Superior temporal gyrus (tissue), 1 donor: Measurements from ENCODE around the gene RABL6.
A peak's percentile ranks its signal among the peaks of the same experiment; 100 is the strongest.
"Not testable (repeated sequence)": the region's sequence is repeated elsewhere in the genome, so short reads cannot be mapped to it uniquely, and the experiment has no call there.

Experiments
- DNase-seq: peaks from one replicate; pipeline ENCODE4 v3.0.0-alpha.2; 2016; ENCODE audit errors: extremely low spot score

Gene RABL6, protein sequence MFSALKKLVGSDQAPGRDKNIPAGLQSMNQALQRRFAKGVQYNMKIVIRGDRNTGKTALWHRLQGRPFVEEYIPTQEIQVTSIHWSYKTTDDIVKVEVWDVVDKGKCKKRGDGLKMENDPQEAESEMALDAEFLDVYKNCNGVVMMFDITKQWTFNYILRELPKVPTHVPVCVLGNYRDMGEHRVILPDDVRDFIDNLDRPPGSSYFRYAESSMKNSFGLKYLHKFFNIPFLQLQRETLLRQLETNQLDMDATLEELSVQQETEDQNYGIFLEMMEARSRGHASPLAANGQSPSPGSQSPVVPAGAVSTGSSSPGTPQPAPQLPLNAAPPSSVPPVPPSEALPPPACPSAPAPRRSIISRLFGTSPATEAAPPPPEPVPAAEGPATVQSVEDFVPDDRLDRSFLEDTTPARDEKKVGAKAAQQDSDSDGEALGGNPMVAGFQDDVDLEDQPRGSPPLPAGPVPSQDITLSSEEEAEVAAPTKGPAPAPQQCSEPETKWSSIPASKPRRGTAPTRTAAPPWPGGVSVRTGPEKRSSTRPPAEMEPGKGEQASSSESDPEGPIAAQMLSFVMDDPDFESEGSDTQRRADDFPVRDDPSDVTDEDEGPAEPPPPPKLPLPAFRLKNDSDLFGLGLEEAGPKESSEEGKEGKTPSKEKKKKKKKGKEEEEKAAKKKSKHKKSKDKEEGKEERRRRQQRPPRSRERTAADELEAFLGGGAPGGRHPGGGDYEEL

DNA sequence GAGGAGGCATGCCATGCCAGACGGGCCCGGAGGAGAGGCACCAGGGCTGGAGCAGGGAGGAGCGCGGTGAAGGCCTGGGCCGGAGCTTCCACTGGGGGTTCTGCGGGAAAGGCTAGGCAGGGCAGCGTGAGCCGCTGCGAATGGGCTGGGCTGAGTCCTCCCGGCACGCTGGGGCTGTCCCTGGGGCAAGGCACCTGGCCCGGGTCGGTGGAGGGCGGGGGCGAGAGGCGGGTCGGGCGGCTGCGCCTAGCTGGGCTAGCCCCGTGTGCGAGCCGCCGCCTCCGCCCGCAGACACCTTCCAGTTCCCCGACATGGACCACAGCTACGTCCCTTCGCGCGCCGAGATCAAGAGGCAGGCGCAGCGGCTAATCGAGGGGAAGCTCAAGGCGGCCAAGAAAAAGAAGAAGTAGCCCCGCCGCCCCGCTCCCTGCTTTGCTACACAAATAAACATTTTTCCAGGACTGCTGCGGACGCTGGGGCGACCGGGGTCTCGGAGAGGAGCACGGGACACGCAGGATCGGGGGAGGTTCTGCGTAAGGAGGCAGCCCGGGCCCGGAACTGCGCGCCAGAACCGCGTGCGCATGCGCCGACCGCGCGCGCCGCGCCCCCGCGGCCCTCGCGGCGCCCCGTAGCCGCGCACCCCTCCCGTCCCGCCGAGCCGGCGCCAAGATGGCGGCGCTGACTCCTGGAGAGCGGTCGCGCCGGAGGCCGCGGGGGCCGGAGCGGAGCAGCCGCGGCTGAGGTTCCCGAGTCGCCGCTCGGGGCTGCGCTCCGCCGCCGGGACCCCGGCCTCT is at the start of gene RABL6:
Gene RABL6, plus strand, starts transcription at position 668 of the 794 bp plus-strand sequence. CDS start 249 bp downstream, outside the sequence.
- peak; percentile 69 for DNase-seq

DNA sequence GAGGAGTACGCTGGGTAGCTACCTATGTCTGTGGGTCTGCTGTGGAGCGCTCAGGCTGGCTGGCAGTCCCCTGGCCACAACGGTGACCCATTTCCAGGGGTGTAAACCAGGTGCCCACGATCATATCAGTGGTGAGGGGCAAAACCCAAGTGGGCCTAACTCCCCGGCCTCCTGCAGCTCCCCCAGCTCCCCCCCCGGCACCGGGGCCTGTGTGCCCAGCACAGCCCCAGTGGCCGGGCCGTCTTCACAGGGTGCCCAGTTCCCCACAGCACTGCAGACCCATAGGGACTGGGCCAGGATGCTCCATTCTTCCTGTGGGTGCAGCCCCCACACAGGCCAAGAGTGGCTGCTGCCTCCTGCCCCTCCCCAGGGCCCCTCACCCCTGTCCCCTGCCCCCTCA is 48.7 kb upstream of the RABL6 start:
- no peak for DNase-seq

DNA sequence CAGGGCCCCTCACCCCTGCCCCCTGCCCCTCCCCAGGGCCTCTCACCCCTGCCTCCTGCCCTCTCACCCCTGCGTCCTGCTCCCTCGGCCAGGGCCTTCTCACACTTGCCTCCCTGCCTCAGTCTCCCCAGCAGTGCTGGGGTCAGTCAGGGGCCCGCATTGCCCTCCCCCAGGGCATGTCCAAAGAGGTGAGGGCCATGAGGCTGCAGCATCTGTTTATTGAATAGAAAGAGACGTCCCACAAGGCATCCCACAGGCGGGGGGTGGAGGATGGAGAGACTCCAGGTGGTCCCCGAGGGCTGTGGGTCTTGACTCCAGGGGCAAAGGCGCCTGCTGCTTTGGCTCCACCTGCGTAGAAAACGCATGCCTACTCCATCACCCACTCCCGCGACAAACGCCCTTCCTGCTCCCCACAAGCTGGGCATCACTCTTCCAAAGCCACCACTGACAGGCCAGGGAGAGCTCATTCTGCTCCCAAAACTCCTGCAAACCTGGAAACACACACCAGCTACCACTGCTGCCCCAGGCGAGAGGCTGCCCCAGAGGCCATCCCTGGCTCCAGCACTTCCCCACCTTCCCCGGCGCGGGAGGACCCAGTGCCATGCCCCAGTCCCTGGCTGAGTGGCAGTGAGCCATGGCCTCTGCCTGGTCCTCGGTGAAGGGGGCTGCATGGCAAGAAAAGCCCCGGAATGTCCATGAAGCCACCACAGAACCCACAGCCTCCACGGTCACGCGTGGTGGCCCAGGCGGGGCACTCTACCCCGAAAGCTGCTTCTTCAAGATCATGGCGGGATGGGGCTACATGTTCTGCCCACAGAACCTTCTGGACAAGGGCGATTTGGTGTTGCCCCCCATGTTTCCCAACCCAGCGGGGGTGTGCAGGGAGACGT is 48.1 kb upstream of the RABL6 start:
- DNase-seq: no peak

DNA sequence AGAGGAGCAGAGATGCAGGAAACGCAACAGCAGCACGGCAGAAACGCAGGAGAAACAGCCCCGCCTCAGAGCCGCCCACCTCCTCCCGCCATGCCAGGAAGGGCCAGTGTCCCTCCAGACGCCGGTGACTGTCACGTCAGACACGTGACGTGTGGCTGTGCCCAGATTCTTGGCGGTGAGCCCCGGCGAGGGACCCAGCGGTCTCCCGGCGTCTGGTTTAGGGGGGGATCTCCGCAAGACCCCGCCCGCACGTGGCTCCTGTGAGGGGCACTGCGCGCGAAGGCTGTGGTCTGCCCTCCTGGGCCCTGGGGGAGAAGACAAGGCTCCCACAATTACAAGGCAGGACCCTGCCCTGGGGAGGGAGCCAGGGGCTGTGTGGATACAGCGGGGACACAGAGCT is 47.3 kb upstream of the RABL6 start:
- no peak for DNase-seq

DNA sequence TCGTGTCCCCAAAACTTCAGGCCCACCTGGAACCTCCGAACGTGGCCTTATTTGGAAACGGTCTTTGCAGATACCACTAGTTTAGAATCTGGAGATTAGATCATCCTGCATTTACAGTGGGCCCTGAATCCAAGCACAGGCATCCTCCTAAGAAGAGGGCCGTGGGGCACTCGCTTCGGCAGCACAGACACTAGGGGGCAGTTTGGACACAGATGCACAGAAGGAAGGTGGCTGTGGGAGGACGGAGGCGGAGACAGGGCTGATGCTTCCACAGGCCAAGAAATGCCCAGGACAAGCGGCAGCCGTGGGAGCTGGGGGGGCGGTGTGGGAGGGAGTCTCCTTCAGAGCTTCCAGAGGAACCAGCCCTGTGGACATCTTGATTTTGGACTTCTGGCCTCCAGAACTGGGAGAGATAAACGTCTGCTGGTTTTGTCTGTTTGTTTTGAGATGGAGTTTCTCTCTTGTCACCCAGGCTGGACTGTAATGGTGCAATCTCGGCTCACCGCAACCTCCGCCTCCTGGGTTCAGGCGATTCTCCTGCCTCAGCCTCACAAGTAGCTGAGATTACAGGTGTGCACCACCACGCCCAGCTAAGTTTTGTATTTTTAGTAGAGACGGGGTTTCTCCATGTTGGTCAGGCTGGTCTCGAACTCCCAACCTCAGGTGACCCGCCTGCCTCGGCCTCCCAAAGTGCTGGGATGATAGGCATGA is 46.8 kb upstream of the RABL6 start:
- peak; percentile 73 for DNase-seq

DNA sequence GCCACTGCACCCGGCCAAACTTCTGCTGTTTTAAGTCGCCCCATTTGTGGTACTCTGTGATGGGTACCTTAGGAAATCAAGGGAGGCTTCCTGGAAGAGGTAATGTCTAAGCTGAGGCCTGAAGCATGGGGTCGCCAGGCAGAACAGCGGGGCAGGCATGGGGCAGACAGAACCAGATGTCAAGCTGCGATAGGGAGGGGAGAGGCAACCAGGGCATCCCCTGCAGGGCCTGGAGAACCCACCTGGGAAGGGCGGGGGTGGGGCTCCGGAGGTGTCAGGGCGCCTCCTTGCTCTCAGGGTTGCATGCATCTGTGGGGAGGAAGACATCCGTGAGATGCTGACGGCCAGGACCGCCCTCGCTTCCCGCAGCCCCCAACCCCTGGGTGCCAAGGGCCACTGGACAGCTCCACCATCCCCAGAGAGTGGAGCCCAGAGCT is 46.2 kb upstream of the RABL6 start:
- no peak for DNase-seq

DNA sequence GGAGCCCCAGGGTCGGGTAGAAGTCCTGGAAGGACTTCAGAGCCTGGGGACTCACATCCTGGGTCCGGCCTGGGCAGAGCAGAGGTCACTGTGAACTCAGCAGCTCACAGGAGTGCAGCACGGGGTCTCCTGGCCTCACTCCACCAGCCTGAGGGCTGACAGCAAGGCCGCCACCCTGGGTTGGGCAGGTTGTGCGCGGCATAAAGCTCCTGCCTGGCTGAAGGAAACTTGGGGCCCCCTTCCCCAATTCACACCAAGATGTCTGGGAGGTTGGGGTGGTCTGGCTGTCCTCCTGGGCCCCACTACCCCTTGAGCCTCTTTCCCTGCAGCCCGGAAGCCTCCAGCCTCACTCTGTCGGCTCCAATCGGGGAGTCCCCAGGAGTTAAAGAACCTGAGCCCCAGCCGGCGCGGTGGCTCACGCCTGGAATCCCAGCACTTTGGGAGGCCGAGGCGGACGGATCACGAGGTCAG is 45.5 kb upstream of the RABL6 start:
- no peak for DNase-seq

DNA sequence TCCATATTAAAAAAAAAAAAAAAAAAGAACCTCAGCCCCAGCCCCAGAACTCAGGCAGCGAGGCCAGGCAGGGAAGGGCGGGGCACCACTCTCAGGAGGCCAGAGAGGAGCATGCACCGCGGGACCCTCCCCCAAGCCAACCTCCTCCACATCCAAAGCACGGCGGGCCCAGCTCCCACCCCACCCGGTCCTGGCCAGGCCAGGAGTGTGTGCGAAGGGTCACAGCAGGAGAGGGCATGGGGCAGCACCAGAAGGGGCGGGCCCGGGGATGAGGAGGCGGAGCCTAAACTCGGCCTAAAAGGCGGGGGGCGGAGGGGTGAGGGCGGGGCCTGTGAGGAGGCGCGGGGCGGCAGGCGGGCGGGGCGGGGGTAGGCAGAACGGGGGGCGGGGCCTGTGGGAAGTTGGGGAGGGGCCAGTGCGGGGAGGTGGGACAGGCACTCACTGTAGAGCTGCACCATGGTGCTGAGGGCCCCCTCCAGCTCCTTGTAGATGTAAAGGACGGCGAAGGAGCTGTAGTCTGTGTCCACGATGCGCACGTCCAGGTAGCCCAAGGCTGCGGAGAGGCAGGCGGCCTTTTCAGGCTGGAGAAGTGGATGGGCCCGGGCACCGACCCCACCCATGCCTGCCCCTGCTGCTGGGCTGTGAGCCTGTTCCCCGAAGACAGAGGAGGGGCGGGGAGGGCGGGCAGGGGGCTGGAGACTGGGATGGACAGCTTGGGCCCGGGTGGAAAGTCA is 44.7 kb upstream of the RABL6 start:
- no peak for DNase-seq

DNA sequence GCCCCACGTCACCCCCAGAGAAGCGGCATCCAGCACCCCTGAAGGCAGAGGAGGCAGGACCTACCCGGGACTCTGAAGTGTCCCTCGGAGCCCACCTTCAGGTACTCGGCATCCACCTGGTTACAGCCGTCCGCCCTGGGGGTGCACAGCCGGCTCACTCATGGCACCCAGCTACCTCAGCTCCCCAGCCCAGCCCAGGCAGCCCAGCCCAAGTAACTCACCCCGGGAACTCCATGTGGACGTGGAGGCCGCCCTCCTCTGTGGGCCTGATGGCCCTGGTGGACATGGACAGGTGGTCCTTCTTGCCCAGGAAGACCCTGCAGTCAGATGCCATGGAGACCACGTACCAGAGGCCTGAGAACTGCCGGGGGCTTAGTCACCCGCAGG is 44.1 kb upstream of the RABL6 start:
- DNase-seq: no peak

DNA sequence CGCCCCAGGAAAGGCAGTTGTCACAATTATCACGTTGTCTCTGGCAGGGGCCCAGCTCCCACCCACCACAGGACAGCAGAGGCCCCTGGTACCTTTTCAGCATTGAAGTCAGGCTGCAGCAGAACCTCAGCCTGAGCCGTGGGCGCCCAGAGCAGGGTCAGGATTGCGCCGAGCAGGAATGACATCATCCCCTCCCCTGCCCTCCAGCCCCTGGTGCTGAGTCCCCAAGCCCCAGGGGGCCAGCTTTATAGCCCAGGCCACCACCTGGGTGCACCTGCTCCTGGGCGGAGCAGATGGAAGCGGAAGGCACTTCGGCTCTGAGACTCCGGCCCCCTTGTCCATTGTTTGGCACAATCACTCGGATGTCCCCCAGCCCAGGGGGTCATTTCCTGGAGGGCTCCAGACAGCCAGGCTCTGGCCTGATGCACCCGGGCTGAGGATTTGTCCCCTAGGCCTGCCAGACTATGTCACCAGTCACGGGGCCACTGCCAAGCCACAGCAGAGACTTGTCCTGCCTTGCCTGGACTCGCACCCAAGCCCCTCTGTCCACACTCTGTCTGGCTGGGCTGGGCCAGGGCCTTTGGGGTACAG is 43.4 kb upstream of the RABL6 start, which contains the start of gene LCN15:
Gene LCN15, minus strand, starts transcription at position 218 of the 591 bp plus-strand sequence. Its CDS starts 30 bp downstream, at position 188.
- no peak for DNase-seq

DNA sequence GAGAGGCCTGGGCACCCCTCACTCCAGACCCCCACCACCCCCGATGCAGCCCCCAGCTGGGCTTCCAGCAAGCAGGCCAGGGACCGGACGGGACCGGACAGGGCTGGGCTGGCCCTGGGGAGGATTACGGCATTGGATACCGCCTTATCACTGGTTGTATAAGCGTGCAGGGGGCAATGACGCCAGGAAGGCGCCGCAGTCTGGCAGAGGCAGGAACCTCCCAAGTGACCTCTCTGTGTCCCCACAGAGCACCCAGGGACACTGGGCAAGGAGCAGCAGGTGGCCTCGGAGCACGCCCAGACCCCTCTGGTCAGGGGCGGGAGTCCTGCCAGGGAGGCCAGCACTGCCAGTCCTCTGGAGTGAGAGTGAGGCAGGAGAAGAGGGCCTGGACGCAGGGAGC is 42.7 kb upstream of the RABL6 start:
- no peak for DNase-seq

DNA sequence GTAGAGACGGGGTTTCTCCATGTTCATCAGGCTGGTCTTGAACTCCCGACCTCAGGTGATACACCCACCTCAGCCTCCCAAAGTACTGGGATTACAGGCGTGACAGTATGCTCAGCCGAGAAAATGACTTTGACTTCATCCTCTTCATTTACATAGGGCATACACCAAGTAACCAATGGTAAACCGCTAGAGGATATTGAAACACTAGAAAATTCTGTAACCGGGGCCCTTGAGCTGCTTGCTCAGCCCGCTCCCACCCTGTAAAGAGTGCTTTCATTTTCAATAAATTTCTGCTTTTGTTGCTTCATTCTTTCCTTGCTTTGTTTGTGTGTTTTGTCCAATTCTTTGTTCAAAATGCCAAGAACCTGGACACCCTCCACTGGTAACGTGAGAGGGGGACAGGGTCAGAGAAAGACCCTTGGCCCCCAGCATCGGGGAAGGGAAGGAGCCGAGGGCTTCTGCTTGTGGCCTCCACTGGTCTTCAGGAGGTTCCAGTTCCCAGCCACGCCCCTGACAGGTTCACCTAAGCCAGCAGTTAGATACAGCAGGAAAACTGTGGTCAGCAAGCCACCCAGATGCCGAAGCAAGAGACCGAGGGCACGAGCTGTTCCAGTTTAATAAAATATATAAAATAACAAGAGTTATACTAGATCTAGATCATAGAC is 41.9 kb upstream of the RABL6 start:
- DNase-seq: not testable (repeated sequence)

DNA sequence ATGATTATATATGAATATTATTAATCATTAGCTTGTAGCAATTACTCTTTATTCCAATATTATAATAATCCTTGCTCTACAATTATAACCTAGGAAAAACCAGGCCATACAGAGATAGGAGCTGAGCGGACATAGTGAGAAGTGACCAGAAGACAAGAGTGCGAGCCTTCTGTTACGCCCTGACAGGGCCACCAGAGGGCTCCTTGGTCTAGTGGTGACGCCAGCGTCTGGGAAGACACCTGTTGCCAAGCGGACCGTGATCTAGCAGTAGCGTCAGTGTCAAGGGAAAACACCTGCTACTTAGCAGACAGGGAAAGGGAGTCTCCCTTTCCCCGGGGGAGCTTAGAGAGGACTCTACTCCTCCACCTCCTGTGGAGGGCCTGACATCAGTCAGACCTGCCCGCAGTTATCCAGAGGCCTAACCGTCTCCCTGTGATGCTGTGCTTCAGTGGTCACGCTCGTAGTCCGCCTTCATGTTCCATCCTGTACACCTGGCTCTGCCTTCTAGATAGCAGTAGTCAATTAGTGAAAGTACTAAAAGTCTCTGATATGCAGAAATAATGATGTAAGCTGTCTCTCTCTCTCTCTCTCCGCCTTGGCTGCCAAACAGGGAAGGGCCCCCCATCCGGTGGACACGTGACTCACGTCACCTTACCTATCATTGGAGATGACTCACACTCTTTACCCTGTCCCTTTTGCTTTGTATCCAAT is 41.2 kb upstream of the RABL6 start:
- DNase-seq: peak; percentile 59

DNA sequence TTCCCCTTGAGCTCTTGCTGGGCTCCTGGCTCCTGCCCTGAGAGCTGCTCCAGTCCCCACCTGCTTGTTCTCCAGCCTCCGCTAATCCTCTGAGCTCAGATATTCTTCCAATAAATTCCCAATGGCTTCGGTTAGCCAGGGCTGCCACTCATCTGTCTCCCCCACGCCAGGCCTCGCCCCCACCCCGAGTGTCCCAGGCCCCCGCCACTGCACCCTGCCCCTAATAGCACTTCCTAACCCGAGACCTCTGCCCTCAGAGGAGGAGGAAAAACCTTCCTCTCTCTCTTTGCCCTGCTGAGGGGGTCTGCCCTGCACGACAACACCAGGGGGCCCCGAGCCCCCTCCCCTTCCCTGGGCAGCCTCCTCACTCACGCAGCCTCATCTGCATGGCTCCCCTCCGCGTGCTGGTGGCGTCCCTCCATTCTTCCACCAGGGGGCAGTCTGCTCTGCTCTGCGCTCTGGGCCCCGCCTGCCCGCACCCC is 38.0 kb upstream of the RABL6 start:
- no peak for DNase-seq

DNA sequence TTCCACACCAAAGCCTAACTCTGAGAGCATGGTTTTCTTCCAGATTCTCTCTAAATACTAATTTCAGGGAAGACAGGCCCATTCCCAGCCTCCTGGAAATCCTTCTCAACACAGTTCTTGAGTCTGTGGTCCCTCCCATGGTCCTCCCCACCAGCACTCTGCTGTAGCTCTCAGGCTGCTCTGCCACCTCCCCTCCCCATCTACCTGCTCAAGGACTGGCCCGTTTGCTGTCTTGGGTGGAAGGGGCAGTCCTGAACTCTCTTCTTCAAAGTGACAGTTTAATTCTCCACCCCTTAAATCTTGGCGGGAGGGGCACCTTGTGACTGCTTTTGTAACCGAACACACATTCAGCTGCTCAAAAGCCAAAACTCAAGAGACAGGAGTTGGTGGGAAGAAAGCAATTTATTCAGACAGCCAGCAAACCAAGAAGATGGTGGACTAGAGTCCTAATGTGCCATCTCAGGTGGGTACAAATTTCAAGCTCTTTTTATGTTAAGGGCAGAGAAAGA is 35.8 kb upstream of the RABL6 start:
- DNase-seq: no peak

DNA sequence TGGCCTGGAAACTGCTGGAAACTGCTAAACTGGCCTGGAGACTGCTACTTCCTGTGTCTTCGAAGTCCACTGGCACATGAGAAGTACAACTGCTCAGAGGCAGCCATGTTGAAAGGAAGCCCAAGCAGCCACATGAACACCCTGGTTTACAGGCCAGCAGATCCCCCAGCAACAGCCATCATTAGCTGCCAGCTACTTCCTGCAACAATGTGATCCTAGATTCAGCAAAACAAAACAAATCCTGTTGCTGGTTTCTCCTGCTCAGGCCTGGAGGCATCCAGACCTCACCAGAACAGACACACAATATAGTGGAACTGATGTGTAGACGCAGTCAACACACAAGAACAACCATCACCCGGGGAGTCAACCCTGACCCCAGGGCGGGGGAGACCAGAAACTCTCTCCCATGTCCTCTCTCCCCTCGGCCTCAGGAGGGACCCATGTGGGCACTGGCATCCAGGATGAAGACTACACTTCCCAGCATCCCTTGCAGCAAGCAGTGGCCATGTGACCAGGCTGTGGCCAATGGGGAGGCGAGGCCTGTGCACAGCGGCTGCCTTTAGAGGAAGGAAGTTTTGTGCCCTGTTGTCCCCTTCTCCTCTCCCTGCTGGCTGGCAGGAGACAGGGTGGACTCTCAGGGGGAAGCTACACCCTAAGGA is 34.2 kb upstream of the RABL6 start:
- no peak for DNase-seq

DNA sequence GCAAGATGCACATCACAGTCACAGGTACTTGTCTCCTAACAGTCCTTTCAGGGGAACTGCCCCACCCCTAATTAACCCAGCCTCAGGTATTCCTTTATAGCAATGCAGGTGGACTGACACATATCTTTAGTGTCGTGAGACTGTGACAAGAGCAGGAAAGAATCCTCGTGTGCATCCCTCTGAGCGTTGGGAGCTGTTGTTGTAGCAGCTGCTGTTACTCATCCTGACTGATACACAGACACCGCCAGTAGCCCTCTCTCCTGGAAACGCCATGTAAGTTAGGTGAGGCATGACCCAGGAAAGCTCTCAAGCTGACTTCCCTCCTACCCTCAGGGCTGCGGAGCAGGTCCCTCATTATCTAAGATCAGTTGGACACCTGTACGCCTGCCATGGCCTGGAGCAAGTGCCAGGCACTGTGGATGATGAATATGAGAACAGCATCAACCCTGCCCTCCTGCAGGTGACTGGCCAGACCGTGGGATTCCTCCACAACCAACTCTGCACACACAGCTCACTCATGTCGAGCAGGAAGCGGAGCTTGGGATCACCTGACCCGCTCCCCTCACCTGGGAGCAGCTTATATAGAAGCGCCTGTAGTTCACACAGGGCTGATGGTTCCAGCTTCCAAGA is 33.2 kb upstream of the RABL6 start:
- no peak for DNase-seq
